Effector memory CD4-positive, alpha-beta T cell (primary cell): ENCODE measurements around the gene RALGPS2.

Experiments used
- DNase-seq, 3 donors: peaks; one replicate each; pipeline ENCODE4 v3.0.0-alpha.2; 2020
- H3K27ac ChIP-seq: 2 replicates; pipeline ENCODE4 v1.7.0; 2013; ENCODE audit warnings: mild to moderate bottlenecking, low read length, moderate library complexity; ENCODE audit not compliant: insufficient read depth, poor library complexity, severe bottlenecking
- H3K27me3 ChIP-seq: replicated peaks from 2 replicates; pipeline ENCODE4 v1.7.0; 2013; ENCODE audit warnings: mild to moderate bottlenecking, low read length; ENCODE audit not compliant: insufficient read depth, control insufficient read depth, poor library complexity, severe bottlenecking
- H3K36me3 ChIP-seq: 2 replicates; pipeline ENCODE4 v1.7.0; 2013; ENCODE audit warnings: mild to moderate bottlenecking, low read length, moderate library complexity; ENCODE audit not compliant: control insufficient read depth, insufficient read depth
- H3K4me1 ChIP-seq: 2 replicates; pipeline ENCODE4 v1.7.0; 2013; ENCODE audit warnings: low read length, mild to moderate bottlenecking; ENCODE audit not compliant: control insufficient read depth, insufficient read depth, poor library complexity, severe bottlenecking
- H3K4me3 ChIP-seq: 2 replicates; pipeline ENCODE4 v1.7.0; 2013; ENCODE audit warnings: low read length, low read depth, mild to moderate bottlenecking; ENCODE audit not compliant: insufficient read depth, poor library complexity, severe bottlenecking
- H3K9me3 ChIP-seq: 2 replicates; pipeline ENCODE4 v1.7.0; 2013; ENCODE audit warnings: mild to moderate bottlenecking, low read length, moderate library complexity; ENCODE audit not compliant: control insufficient read depth

The RALGPS2 gene

DNA sequence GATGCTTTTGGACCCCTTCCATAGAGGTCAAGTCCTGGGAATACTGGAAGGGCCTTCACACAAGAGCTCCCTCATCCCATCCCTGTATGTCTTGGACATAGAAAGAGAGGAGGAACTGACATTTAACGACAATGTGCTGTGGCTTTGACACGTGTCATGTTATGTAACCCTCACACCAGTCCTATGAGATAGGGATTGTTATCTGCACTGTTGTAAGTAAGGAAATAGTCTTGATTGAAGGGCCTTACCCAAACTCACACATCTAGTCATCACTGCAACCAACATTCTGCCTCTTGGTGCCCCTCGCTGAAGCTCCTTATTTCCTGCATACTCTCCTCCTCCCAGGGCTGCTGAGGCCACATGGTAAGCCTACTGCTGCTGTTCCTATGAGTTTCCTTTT is 209.5 kb downstream of the RALGPS2 start:
- Histone ChIP-seq H3K27ac (no peak overlapping the region), H3K4me1 (no peaks in the 10 kb centered on the region), H3K27me3 (no peaks in the 10 kb centered on the region), H3K9me3 (no peaks in the 10 kb centered on the region), H3K36me3 (no peaks in the 10 kb centered on the region), H3K4me3 (no peak overlapping the region)
- no peak for DNase-seq

DNA sequence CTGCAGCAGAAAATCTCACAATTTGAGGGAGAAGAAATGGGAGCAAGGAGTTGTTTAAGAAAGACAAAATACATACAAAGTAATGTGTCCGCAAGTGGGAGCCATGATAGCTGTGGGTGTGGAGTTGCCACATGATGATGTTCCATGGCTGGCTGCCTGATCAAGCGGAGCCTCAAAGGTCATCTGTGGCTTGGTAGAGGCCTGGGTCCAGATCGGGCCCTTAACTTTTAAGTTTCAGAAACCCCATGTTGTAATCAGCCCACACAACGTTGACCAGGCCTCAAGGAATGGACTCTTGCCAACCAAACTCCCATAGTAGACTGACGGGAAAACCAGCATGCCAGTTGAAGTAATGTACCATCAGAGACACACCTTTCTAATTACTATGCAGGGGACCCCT is 210.6 kb downstream of the RALGPS2 start:
- Histone ChIP-seq H3K27ac (no peak overlapping the region), H3K4me3 (no peak overlapping the region), H3K36me3 (no peaks in the 10 kb centered on the region), H3K27me3 (no peaks in the 10 kb centered on the region), H3K9me3 (no peaks in the 10 kb centered on the region), H3K4me1 (no peaks in the 10 kb centered on the region)
- DNase-seq, result no peak

DNA sequence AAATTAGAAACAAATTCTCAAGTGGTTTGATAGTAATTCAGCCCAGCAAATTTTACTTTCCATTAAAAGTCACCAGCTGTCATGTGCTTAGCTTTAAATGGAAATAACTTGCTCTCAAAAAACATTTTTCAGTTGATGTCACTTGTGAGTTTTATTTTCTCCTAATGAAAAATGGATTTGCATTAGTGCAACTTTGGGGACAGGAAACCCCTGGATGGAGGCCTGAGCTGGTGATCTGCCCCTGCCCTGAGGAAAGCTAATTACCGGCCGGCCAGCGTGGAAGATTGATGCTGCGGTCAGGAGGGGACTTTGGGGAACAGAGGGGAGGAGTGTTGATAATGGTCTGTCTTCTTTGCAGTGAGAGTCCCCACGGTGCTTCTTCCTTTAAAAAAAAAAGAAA is 212.7 kb downstream of the RALGPS2 start:
- Histone ChIP-seq H3K4me3 (no peak overlapping the region), H3K4me1 (no peaks in the 10 kb centered on the region), H3K36me3 (no peaks in the 10 kb centered on the region), H3K27ac (no peak overlapping the region), H3K9me3 (no peaks in the 10 kb centered on the region), H3K27me3 (no peaks in the 10 kb centered on the region)
- DNase-seq, result no peak

DNA sequence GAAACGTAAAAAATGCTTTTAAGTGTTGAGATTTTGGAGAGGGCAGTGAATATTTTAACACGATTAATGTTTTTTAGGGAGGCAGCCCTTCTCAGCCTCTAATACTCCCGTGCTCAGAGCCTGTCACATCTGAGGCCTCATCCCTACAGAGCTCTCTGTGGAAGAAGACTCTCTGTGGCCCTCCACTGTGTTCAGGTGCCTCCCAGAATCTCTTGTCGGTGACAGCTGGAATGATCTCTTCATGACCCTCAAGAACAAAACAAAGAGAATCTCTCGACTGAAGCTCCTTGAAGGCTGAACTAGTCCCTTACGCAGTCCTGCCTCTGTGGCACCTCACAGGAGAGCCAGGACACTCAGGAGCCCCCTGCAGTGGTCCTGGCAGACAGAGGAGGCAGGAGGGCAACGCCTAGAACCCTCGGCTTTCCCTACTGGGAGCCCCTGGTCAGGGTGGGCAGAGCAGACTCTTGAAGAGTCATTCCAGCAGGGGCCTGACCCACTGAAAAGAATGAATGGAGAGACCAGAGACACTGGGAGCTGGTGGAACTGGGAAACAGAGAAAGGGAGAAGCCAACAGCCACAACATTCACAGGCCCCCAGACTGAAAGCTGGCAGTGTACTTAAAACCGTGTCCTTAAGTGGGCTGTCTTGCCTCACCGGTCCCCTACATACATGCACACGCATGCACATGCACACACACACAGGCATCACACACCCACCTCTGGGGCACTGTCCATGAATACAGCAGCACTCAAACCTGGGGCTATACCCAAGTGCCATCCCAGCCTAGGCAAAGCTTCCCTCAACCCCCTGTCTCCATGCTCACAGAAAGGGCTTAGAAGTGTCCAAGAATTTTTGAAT is 213.3 kb downstream of the RALGPS2 start:
- no peak for DNase-seq
- no peaks in the 10 kb centered on the region for H3K9me3 ChIP-seq
- no peaks in the 10 kb centered on the region for H3K4me1 ChIP-seq
- H3K27me3 ChIP-seq, result no peaks in the 10 kb centered on the region
- H3K36me3 ChIP-seq, result no peaks in the 10 kb centered on the region
- no peak overlapping the region for H3K27ac ChIP-seq
- H3K4me3 ChIP-seq, result no peak overlapping the region

DNA sequence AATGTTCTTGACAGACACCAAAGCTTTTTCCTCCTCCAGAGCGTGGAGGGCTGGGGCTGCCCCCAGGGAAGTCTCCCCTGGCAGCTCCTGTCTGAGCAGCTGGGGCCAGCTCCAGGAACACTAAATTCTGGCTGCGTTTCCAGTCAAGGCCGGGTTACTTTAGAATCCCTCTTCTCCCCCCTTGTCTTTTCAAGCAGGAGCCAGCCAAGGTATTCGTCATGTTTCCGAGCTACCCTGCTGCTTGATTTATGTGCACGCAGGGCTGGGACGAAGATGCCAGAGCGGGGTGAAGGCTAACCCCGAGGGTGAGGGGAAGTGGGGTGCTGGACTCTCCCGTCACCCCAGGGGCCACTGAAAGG is 213.9 kb downstream of the RALGPS2 start:
- Histone ChIP-seq H3K27me3 (no peaks in the 10 kb centered on the region), H3K9me3 (no peaks in the 10 kb centered on the region), H3K4me1 (no peaks in the 10 kb centered on the region), H3K27ac (no peak overlapping the region), H3K36me3 (no peaks in the 10 kb centered on the region), H3K4me3 (no peak overlapping the region)
- DNase-seq, result no peak

DNA sequence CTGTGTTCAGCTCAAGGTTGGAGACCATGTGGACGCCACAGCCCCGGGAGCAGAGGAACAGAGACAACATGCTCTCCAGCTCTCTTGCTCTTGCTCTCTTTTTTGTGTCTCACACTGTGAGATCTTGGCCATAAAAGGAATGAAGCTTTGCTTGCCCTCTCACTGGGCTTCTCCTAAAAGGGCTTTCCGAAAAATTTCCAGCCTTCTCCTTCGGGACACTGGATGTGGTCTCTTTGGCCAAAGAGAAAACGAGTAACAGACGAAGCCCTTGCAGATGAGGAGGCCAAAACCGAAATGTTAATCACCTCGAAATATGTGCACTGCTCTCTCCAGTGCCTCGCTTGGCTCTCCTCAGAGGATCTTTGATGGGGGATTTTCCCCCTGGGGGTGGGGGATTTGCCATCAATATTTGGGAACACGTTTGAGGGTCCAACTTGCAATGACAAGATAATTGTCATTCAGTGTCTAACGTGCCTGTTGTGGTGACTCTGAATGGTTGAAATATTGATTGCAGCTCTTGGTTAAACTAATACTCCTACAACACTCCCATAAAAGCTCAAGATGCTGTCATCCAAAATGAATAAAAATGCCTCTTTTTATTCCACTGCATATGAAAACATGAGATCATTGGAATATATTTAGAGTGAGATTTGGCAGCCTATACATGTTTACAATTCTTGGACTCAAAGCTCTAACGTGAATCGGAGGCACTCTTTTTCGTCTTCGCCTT is 214.5 kb downstream of the RALGPS2 start:
- no peak for DNase-seq
- no peaks in the 10 kb centered on the region for H3K4me1 ChIP-seq
- no peaks in the 10 kb centered on the region for H3K27me3 ChIP-seq
- H3K4me3 ChIP-seq, result no peak overlapping the region
- no peaks in the 10 kb centered on the region for H3K9me3 ChIP-seq
- no peaks in the 10 kb centered on the region for H3K36me3 ChIP-seq
- H3K27ac ChIP-seq, result no peak overlapping the region

DNA sequence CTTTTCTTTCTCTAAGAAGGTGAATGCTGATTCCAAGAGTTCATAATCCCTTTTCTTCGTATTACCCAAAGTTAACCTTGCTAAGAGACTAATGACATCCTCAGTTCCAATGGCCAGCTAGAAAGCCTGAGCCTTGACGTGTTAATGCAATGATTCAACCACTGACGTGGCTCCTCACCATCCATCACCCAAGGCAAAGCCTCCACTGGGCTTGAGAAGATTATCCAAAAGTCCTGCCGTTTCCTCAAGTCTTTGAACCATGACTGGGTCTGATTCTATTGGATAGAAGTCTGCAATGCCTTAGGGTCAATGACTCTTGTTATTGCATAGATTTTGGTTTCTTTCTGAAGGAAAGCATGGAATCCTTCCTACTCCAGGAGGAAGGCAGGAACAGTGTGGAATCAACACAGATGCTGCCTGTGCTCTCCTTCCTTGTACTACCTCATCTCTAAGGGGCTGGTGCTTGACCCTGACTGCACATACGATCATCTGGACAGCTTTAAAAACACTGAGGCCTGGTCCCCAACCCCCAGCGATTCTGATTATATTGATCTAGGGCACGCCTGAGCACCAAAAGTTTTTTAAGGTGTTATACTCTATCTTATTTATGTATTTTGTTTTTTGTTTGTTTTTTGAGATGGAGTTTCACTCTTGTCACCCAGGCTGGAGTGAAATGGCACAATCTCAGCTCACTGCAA is 215.2 kb downstream of the RALGPS2 start:
- Histone ChIP-seq H3K27ac (no peak overlapping the region), H3K27me3 (no peaks in the 10 kb centered on the region), H3K4me1 (no peaks in the 10 kb centered on the region), H3K9me3 (no peaks in the 10 kb centered on the region), H3K36me3 (no peaks in the 10 kb centered on the region), H3K4me3 (no peak overlapping the region)
- no peak for DNase-seq

DNA sequence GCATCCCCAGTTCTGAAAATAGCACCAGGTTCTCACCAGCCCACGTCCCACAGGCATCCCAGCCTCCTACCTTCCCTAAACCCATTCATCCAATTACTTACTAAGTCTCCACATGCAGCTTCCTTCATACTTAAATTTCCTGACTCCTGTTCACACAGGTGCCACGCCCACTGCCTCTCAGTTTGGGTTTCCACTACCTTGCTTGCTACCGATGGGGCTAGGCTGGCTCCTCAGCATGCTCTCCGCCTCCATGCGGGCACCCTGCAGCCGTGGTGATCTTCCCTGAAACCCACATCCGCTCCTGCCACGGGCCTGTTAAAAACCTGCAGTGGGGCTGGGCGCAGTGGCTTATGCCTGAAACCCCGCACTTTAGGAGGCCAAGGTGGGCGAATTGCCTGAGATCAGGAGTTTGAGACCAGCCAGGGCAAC is 216.2 kb downstream of the RALGPS2 start:
- H3K4me3 ChIP-seq, result no peak overlapping the region

DNA sequence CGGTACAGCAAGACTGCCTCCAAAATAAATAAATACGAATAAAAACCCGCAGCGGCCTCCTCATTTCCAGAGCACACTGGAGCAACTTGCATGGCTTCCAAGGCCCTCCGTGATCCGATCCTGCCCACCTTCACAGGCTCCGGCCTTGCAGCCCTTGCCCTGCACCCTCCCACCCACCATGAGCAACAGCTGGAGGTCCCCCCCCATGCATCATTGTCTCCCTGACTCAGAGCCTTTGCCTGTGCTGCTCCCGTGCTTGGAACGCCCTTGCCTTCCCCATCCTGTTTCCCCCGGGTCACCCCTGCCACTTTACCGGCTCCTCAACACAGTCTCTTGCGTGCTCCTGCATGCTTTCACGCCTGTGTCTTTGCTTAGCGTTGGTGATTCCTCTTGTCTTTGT is 216.8 kb downstream of the RALGPS2 start:
- no peak for DNase-seq
- H3K27ac ChIP-seq, result no peak overlapping the region

More for the DNA sequence above, 216.2 kb downstream of the RALGPS2 start:
- Histone ChIP-seq H3K4me1 (no peaks in the 10 kb centered on the region), H3K9me3 (no peaks in the 10 kb centered on the region), H3K36me3 (no peaks in the 10 kb centered on the region), H3K27me3 (no peaks in the 10 kb centered on the region), H3K27ac (no peak overlapping the region)
- DNase-seq, result no peak

More for the DNA sequence above, 216.8 kb downstream of the RALGPS2 start:
- Histone ChIP-seq H3K27me3 (no peaks in the 10 kb centered on the region), H3K9me3 (no peaks in the 10 kb centered on the region), H3K4me3 (no peak overlapping the region), H3K36me3 (no peaks in the 10 kb centered on the region), H3K4me1 (no peaks in the 10 kb centered on the region)
